BE2C (cell line): ENCODE data around the gene HIF1A.
"Not testable (repeated sequence)": the region's sequence is repeated elsewhere in the genome, so short reads cannot be mapped to it uniquely, and the experiment has no call there.

ENCODE experiments used
- DNase-seq: peaks from one replicate; pipeline ENCODE4 v3.0.0-alpha.2; 2020
- H3K27me3 ChIP-seq: fragments of 250-450 bp; sonication (Bioruptor Pico); 2 replicates; pipeline ENCODE4 v1.5.1; 2020; ENCODE audit warnings: mild to moderate bottlenecking
- H3K36me3 ChIP-seq: fragments of 250-450 bp; sonication (Bioruptor Pico); 2 replicates; pipeline ENCODE4 v1.5.1; 2020; ENCODE audit warnings: mild to moderate bottlenecking
- H3K4me1 ChIP-seq: fragments of 250-450 bp; sonication (Bioruptor Pico); 2 replicates; pipeline ENCODE4 v1.5.1; 2020
- H3K4me3 ChIP-seq: 2 replicates; pipeline ENCODE4 v1.5.1; 2011; ENCODE audit warnings: low read depth, low read length
- H3K9me3 ChIP-seq: fragments of 250-450 bp; sonication (Bioruptor Pico); 2 replicates; pipeline ENCODE4 v1.5.1; 2020
- TF ChIP-seq, protein P1 (sequence below): IDR thresholded peaks from 2 replicates; pipeline ENCODE4 v1.5.1; 2012; ENCODE audit warnings: mild to moderate bottlenecking, low read depth, low read length

HIF1A gene

DNA sequence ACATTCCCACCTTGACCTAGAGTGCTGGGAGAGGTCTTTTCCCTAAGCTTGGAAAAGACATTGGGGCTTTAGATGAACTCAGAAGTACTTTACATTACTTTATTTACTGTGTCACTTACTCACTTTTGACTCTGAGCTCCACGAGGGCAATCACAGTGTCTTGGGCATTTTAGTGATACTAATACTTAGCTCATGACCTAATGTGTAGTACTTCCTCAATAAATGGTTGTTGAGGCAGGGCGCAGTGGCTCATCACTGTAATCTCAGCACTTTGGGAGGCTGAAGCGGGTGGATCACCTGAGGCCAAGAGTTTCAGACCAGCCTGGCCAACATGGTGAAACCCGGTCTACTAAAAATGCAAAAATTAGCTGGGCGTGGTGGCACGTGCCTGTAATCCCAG lies 47.1 kb downstream of the HIF1A start:
- peaks cover 90% of the 10 kb centered on the region for H3K36me3 ChIP-seq
- no peaks in the 10 kb centered on the region for H3K9me3 ChIP-seq
- H3K4me1 ChIP-seq: no peaks in the 10 kb centered on the region
- TF ChIP-seq, protein P1, sequence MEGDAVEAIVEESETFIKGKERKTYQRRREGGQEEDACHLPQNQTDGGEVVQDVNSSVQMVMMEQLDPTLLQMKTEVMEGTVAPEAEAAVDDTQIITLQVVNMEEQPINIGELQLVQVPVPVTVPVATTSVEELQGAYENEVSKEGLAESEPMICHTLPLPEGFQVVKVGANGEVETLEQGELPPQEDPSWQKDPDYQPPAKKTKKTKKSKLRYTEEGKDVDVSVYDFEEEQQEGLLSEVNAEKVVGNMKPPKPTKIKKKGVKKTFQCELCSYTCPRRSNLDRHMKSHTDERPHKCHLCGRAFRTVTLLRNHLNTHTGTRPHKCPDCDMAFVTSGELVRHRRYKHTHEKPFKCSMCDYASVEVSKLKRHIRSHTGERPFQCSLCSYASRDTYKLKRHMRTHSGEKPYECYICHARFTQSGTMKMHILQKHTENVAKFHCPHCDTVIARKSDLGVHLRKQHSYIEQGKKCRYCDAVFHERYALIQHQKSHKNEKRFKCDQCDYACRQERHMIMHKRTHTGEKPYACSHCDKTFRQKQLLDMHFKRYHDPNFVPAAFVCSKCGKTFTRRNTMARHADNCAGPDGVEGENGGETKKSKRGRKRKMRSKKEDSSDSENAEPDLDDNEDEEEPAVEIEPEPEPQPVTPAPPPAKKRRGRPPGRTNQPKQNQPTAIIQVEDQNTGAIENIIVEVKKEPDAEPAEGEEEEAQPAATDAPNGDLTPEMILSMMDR: no peak
- DNase-seq: no peak
- H3K27me3 ChIP-seq: no peaks in the 10 kb centered on the region
- no peak overlapping the region for H3K4me3 ChIP-seq

DNA sequence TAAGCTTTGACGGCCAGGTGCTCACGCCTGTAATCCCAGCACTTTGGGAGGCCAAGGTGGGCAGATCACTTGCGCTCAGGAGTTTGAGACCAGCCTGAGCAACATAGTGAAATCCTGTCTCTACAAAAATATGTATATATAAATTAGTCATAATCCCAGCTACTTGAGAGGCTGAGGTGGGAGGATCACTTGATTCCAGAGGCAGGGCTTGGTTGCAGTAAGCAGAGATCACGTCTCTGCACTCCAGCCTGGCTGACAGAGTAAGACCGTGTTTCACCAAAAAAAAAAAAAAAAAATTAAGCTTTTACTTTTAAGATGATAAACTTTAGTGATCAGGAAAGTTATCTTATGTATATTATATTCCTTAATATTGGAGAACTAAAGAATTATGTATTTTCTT lies 48.9 kb downstream of the HIF1A start:
- Histone ChIP-seq H3K9me3 (no peaks in the 10 kb centered on the region), H3K36me3 (peaks cover 90% of the 10 kb centered on the region), H3K4me3 (no peak overlapping the region), H3K4me1 (no peaks in the 10 kb centered on the region), H3K27me3 (no peaks in the 10 kb centered on the region)
- TF ChIP-seq, protein P1: no peak
- DNase-seq: no peak

DNA sequence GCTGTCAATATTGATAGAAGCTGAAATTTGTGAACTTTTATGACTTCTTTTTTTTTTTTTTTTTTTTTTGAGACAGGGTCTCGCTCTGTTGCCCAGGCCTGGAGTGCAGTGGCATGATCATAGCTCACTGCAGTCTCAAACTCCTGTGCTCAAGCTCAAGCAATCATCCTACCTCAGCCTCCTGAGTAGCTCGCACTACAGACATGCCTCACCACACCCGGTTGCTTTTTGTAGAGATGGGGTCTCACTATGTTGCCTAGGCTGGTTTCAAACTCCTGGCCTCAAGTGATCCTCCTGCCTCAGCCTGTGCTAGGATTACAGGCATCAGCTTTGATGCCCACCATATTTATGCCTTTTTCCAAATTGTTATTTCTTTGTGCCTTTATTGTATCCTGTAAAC lies 51.0 kb downstream of the HIF1A start:
- not testable (repeated sequence) for DNase-seq, H3K9me3 ChIP-seq, H3K4me1 ChIP-seq, H3K4me3 ChIP-seq, H3K27me3 ChIP-seq
- H3K36me3 ChIP-seq: peaks cover 78% of the 10 kb centered on the region

DNA sequence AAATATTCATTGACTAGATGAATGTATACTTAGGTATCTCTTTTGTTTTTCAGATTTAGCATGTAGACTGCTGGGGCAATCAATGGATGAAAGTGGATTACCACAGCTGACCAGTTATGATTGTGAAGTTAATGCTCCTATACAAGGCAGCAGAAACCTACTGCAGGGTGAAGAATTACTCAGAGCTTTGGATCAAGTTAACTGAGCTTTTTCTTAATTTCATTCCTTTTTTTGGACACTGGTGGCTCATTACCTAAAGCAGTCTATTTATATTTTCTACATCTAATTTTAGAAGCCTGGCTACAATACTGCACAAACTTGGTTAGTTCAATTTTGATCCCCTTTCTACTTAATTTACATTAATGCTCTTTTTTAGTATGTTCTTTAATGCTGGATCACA lies 51.6 kb downstream of the HIF1A start:
- Histone ChIP-seq H3K27me3 (no peaks in the 10 kb centered on the region), H3K36me3 (peaks cover 72% of the 10 kb centered on the region), H3K4me3 (no peak overlapping the region), H3K4me1 (peaks cover 2% of the 10 kb centered on the region), H3K9me3 (no peaks in the 10 kb centered on the region)
- no peak for DNase-seq
- TF ChIP-seq, protein P1: no peak

DNA sequence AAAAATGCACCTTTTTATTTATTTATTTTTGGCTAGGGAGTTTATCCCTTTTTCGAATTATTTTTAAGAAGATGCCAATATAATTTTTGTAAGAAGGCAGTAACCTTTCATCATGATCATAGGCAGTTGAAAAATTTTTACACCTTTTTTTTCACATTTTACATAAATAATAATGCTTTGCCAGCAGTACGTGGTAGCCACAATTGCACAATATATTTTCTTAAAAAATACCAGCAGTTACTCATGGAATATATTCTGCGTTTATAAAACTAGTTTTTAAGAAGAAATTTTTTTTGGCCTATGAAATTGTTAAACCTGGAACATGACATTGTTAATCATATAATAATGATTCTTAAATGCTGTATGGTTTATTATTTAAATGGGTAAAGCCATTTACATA lies 52.0 kb downstream of the HIF1A start:
- TF ChIP-seq, protein P1: no peak
- Histone ChIP-seq H3K4me1 (peaks cover 2% of the 10 kb centered on the region), H3K9me3 (no peaks in the 10 kb centered on the region), H3K36me3 (peaks cover 68% of the 10 kb centered on the region), H3K27me3 (no peaks in the 10 kb centered on the region), H3K4me3 (no peak overlapping the region; the same call in 1 of the 2 replicates)
- DNase-seq: no peak

DNA sequence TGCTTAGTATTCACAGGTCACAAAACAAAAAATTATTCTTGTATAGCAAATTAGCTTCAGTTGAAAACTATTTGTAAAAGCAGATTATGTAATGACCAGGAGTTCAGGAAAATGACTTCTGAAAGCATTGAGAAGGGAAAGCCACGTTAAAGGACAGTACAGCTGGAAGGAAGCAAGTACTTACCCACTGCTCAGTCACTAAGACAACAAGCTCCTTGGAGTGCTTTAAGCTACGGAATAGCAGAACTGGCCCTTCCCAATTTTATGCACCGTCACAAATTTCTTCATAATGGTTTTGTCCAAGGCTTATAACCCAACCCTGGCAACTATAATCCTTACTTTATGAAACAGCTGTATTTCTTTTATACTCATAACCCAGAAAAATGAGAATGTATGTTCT lies 54.0 kb downstream of the HIF1A start:
- H3K4me3 ChIP-seq: peak overlapping the region; percentile 57

More for the DNA sequence above, 54.0 kb downstream of the HIF1A start:
- TF ChIP-seq, protein P1: no peak
- no peak for DNase-seq
- no peaks in the 10 kb centered on the region for H3K9me3 ChIP-seq
- H3K27me3 ChIP-seq: no peaks in the 10 kb centered on the region
- H3K4me1 ChIP-seq: peaks cover 2% of the 10 kb centered on the region
- peaks cover 50% of the 10 kb centered on the region for H3K36me3 ChIP-seq
